Neural progenitor cell (in vitro differentiated cells): ENCODE data around the gene TPD52L1. TPM values are rescaled to one million over a fixed set of nuclear protein-coding genes. Genes with fewer than 3 reads are reported as not detected.

Source experiments
- DNase-seq: peaks from one replicate; pipeline ENCODE4 v3.0.0-alpha.2; 2016; ENCODE audit warnings: low spot score
- H2AFZ ChIP-seq: fragments of 200-600 bp; sonication (generic); replicated peaks from 2 replicates; pipeline ENCODE4 v1.6.1; 2016; ENCODE audit warnings: antibody characterized with exemption
- H3F3A ChIP-seq: fragments of 200-600 bp; sonication (generic); 2 replicates; pipeline ENCODE4 v1.6.1; 2016; ENCODE audit warnings: antibody characterized with exemption, low read depth
- H3K27ac ChIP-seq: fragments of 200-600 bp; sonication (generic); 2 replicates; pipeline ENCODE4 v1.5.1; 2016; ENCODE audit warnings: mild to moderate bottlenecking
- H3K27me3 ChIP-seq: fragments of 200-600 bp; sonication (generic); 2 replicates; pipeline ENCODE4 v1.6.1; 2016; ENCODE audit warnings: mild to moderate bottlenecking, moderate library complexity
- H3K36me3 ChIP-seq: fragments of 200-600 bp; sonication (generic); 2 replicates; pipeline ENCODE4 v1.5.1; 2016
- H3K4me1 ChIP-seq: fragments of 200-600 bp; sonication (generic); 2 replicates; pipeline ENCODE4 v1.6.1; 2016; ENCODE audit warnings: mixed run types
- H3K4me2 ChIP-seq: fragments of 200-600 bp; sonication (generic); 2 replicates; pipeline ENCODE4 v1.6.1; 2016
- H3K4me3 ChIP-seq: fragments of 200-600 bp; sonication (generic); 2 replicates; pipeline ENCODE4 v1.5.1; 2016
- H3K79me2 ChIP-seq: fragments of 200-600 bp; sonication (generic); 2 replicates; pipeline ENCODE4 v1.6.1; 2016; ENCODE audit warnings: low read depth
- H3K9ac ChIP-seq: fragments of 200-600 bp; sonication (generic); 2 replicates; pipeline ENCODE4 v1.6.1; 2016
- H3K9me3 ChIP-seq: fragments of 200-600 bp; sonication (generic); 2 replicates; pipeline ENCODE4 v1.5.1; 2016; ENCODE audit warnings: low read depth
- H4K20me1 ChIP-seq: fragments of 200-600 bp; sonication (generic); 2 replicates; pipeline ENCODE4 v1.6.1; 2016; ENCODE audit warnings: low read depth
- H3K27ac Mint-ChIP-seq: 3 replicates; pipeline ENCODE4 v1.8.0; 2021; ENCODE audit warnings: mixed read lengths
- H3K27me3 Mint-ChIP-seq: 2 replicates; pipeline ENCODE4 v1.8.0; 2022; ENCODE audit warnings: low read depth, mild to moderate bottlenecking, inconsistent platforms, moderate library complexity, mixed read lengths; ENCODE audit not compliant: insufficient read depth
- H3K36me3 Mint-ChIP-seq: 3 replicates; pipeline ENCODE4 v1.8.0; 2021; ENCODE audit warnings: mixed read lengths
- H3K4me1 Mint-ChIP-seq: 3 replicates; pipeline ENCODE4 v1.8.0; 2021; ENCODE audit warnings: mixed read lengths
- H3K4me3 Mint-ChIP-seq: 3 replicates; pipeline ENCODE4 v1.8.0; 2021; ENCODE audit warnings: mild to moderate bottlenecking, moderate library complexity, mixed read lengths
- H3K9me3 Mint-ChIP-seq: 3 replicates; pipeline ENCODE4 v1.8.0; 2020; ENCODE audit warnings: mixed read lengths
- EZH2 ChIP-seq: fragments of 200-600 bp; sonication (generic); IDR thresholded peaks from 2 replicates; pipeline ENCODE4 v1.6.1; 2017; ENCODE audit warnings: antibody characterized with exemption, mild to moderate bottlenecking, moderate library complexity
- EZH2phosphoT487 ChIP-seq: fragments of 200-600 bp; sonication (generic); IDR thresholded peaks from 2 replicates; pipeline ENCODE4 v1.6.1; 2017; ENCODE audit warnings: antibody characterized with exemption
- total RNA-seq: library from RNA; depleted of rRNA; stranded (reverse); fragments of >200 nt; gene quantifications from 2 replicates; pipeline ENCODE4 v1.2.3, GENCODE V29; 2015; ENCODE audit warnings: low replicate concordance
- TF ChIP-seq, protein P1 (sequence below): fragments of 200-600 bp; sonication (generic); IDR thresholded peaks from 2 replicates; pipeline ENCODE4 v1.5.1; 2017; ENCODE audit warnings: antibody characterized with exemption, mild to moderate bottlenecking

The TPD52L1 gene
- total RNA-seq, 1 donor from 2014 or later: 9.5 TPM

DNA sequence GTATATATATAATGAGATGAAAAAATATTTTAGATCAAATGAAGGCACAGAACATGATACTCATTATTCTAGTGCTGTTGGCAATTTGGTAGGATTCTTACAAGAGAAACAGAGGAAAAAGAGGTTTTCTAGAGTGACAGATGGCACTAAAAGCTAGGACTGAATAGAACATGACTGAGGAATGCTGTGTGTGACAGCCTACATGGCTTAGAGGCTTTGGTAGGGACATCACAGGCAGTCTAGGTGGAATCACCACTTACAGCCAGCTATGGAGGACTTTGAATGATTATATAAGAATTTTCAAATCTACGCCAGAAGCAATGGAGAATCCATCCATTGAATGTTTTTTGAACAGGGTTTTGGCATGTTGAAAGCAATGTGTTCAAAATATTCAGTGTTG, 52.8 kb downstream of the TPD52L1 start:
- Histone ChIP-seq H3K4me2 (no peak overlapping the region), H4K20me1 (no peaks in the 10 kb centered on the region), H3K79me2 (no peaks in the 10 kb centered on the region), H3K4me3 (no peak overlapping the region), H2AFZ (no peak overlapping the region), H3K27ac (no peak overlapping the region), H3F3A (no peaks in the 10 kb centered on the region), H3K9ac (no peak overlapping the region), H3K27me3 (no peaks in the 10 kb centered on the region), H3K36me3 (no peaks in the 10 kb centered on the region), H3K4me1 (peaks cover 7% of the 10 kb centered on the region), H3K9me3 (no peaks in the 10 kb centered on the region)
- DNase-seq: no peak
- Mint-ChIP-seq H3K27ac (no peak overlapping the region), H3K4me3 (no peak overlapping the region), H3K36me3 (no peaks in the 10 kb centered on the region), H3K9me3 (no peaks in the 10 kb centered on the region), H3K27me3 (no peaks in the 10 kb centered on the region), H3K4me1 (peaks cover 18% of the 10 kb centered on the region)
- TF ChIP-seq EZH2phosphoT487: no peak
- TF ChIP-seq, protein P1, sequence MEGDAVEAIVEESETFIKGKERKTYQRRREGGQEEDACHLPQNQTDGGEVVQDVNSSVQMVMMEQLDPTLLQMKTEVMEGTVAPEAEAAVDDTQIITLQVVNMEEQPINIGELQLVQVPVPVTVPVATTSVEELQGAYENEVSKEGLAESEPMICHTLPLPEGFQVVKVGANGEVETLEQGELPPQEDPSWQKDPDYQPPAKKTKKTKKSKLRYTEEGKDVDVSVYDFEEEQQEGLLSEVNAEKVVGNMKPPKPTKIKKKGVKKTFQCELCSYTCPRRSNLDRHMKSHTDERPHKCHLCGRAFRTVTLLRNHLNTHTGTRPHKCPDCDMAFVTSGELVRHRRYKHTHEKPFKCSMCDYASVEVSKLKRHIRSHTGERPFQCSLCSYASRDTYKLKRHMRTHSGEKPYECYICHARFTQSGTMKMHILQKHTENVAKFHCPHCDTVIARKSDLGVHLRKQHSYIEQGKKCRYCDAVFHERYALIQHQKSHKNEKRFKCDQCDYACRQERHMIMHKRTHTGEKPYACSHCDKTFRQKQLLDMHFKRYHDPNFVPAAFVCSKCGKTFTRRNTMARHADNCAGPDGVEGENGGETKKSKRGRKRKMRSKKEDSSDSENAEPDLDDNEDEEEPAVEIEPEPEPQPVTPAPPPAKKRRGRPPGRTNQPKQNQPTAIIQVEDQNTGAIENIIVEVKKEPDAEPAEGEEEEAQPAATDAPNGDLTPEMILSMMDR: no peak
- no peak for TF ChIP-seq EZH2

DNA sequence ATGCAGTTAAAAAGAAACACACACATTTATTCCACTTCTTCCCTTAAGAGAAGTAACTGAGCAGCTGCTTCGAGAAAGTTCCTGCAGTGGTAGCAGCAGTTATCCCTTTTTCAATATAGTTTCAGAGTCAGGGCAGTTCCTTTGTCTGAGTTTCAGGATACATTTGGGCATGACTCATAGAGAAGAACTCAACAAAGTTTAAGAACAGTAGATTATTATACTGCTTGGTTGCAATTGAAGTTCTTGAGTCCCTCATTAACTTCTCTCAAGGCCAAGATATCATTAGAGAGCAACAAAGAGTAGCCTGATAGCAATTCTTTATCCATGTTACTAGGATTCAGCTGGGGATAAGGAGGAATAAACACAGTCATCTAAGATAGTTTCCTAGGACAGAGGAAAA, 54.4 kb downstream of the TPD52L1 start:
- H3K79me2 ChIP-seq: no peaks in the 10 kb centered on the region
- H3K27ac Mint-ChIP-seq: no peak overlapping the region
- H3F3A ChIP-seq: no peaks in the 10 kb centered on the region
- no peak overlapping the region for H3K4me3 ChIP-seq
- H3K36me3 ChIP-seq: no peaks in the 10 kb centered on the region
- H4K20me1 ChIP-seq: no peaks in the 10 kb centered on the region
- H2AFZ ChIP-seq: no peak overlapping the region
- H3K9me3 ChIP-seq: no peaks in the 10 kb centered on the region
- H3K4me3 Mint-ChIP-seq: no peak overlapping the region
- no peak overlapping the region for H3K4me2 ChIP-seq
- H3K27ac ChIP-seq: no peak overlapping the region
- peaks cover 7% of the 10 kb centered on the region for H3K4me1 ChIP-seq
- H3K9me3 Mint-ChIP-seq: no peaks in the 10 kb centered on the region
- TF ChIP-seq, protein P1: no peak
- TF ChIP-seq EZH2: no peak
- no peak for TF ChIP-seq EZH2phosphoT487
- H3K27me3 Mint-ChIP-seq: no peaks in the 10 kb centered on the region
- no peak overlapping the region for H3K9ac ChIP-seq
- no peaks in the 10 kb centered on the region for H3K36me3 Mint-ChIP-seq
- H3K27me3 ChIP-seq: no peaks in the 10 kb centered on the region
- peaks cover 13% of the 10 kb centered on the region for H3K4me1 Mint-ChIP-seq
- DNase-seq: no peak

DNA sequence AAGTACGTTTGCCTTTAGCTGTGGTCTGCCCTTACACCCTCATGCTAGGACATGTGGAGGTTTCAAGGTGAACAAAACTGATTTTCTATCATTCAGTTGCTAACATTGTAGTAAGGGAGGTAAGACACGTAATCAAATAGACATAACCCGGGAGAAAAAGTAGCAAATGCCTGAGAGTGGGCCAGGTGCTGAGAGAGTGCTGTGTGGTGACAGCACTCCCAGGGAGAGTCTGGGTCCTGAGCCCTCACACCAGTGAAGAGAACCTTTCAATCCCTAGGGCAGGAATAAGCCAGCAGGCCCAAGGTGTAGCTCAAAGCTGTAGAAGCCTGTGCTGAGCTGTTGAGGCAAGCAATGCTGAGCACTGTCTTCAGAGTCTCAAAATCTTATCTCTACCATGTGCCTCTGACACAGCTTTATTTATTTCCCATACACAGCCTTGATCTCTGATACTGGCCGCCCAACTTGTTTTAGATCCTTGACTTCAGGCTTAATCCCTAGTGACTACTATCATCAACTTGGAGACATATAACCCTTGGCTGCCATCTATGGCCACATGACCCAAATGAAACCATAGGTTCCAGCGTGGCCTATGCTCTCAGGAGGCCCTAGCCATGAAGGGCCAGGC, 55.2 kb downstream of the TPD52L1 start:
- Mint-ChIP-seq H3K36me3 (no peaks in the 10 kb centered on the region), H3K27me3 (no peaks in the 10 kb centered on the region), H3K27ac (no peak overlapping the region), H3K4me3 (no peak overlapping the region), H3K4me1 (peaks cover 5% of the 10 kb centered on the region), H3K9me3 (no peaks in the 10 kb centered on the region)
- Histone ChIP-seq H3K9me3 (no peaks in the 10 kb centered on the region), H3K4me2 (no peak overlapping the region), H3K36me3 (no peaks in the 10 kb centered on the region), H3K9ac (no peak overlapping the region), H2AFZ (no peak overlapping the region), H3K4me3 (no peak overlapping the region), H3K27ac (no peak overlapping the region), H3K4me1 (peaks cover 1% of the 10 kb centered on the region), H4K20me1 (no peaks in the 10 kb centered on the region), H3K27me3 (no peaks in the 10 kb centered on the region), H3K79me2 (no peaks in the 10 kb centered on the region), H3F3A (no peaks in the 10 kb centered on the region)
- TF ChIP-seq, protein P1: no peak
- no peak for TF ChIP-seq EZH2phosphoT487
- no peak for TF ChIP-seq EZH2
- no peak for DNase-seq
